Activated CD8-positive, alpha-beta memory T cell treated with anti-CD3 and anti-CD28 coated beads for 1 hour (primary cell): ENCODE measurements around the gene CWC22.
"Not testable (repeated sequence)": the region's sequence is repeated elsewhere in the genome, so short reads cannot be mapped to it uniquely, and the experiment has no call there.

Experiments
- DNase-seq, 2 donors: peaks; one replicate each; pipeline ENCODE4 v3.0.0-alpha.2; 2020; ENCODE audit warnings: low read depth in 1 of 2; ENCODE audit errors: extremely low read depth in 1 of 2

CWC22 gene

GRCh38 chr2:179953359-179953758 lies 53.7 kb downstream of the CWC22 start:
- DNase-seq: no peak

GRCh38 chr2:179952658-179953057 lies 54.4 kb downstream of the CWC22 start:
- no peak for DNase-seq

- DNase-seq: no peak
These were observed 55.4 kb downstream of the CWC22 start for GRCh38 chr2:179951680-179952079.

GRCh38 chr2:179950391-179950790 lies 56.7 kb downstream of the CWC22 start:
- DNase-seq: no peak

- DNase-seq: no peak
These were observed 57.7 kb downstream of the CWC22 start for GRCh38 chr2:179949438-179949837.

GRCh38 chr2:179948058-179948457 lies 59.0 kb downstream of the CWC22 start:
- no peak for DNase-seq

DNA sequence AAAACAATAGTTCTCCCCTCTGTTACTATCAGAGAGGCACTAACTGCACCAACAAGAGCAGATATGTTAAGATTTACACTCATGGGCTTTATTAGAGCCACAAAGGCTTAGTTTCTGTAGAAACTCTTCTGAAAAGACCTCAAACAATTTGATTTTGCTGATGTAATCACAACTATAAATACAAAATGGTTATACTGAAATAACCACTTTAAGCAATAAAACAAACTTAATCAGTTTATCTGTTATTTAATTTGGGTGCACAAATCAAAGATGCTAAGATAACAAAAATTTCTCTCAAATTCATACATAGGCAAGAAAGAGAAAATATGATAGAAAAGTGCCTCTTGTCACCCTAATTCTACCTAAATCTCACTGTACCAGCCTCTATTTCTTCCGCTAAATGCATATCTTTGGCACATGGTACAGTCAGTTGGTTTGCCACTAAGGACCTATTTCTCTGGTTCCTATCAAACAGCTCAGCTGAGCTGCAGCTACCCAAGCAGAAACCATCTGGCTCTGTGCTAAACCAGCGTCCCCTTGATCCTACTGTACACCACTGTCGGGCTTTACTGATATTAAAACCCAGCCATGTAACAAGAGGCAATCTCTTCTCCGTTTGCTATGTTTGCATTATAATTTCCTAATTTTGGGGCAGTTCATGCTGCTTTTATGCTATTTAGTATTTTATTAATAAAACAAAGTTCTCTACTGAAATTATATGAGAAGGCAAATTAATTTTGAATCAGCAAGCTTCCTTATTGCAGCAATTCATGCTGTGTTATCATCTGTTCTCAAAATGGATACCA lies 60.1 kb downstream of the CWC22 start:
- no peak for DNase-seq

GRCh38 chr2:179946346-179946745 lies 60.8 kb downstream of the CWC22 start:
- no peak for DNase-seq

DNA sequence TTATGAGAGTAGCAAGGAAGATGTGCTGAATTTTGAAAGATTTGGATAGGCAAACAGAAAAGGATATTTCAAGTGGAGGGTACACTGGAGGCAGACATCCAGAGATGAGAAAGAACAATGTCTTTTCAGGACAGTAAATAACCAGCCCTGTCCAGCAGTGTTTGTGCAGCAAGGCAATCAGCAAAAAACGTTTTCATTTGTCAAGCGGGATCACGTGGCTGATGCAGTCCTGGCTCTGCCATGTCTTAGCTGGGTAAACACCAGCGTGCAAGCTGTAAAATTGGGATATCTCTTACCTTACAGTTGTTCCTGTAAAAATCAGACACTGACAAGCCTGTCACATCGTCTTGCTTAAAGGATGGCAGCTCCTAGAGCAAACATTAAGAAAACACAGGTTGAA lies 67.8 kb downstream of the CWC22 start:
- no peak for DNase-seq

DNA sequence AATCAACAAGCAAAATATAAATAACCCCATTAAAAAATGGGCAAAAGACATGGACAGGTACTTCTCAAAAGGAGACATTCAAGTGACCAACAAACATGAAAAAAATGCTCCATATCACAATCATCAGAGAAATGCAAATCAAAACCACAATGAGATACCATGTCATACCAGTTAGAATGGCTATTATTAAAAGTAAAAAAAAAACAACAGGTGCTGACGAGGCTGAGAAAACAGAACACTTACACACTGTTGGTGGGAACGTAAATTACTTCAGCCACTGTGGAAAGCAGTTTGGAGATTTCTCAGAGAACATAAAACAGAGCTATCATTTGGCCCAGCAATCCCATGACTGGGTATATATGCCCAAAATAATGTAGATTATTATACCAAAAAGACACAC lies 69.1 kb downstream of the CWC22 start:
- DNase-seq: no peak

GRCh38 chr2:179936654-179937053 lies 70.4 kb downstream of the CWC22 start:
- no peak for DNase-seq

- no peak for DNase-seq
These were observed 71.0 kb downstream of the CWC22 start for GRCh38 chr2:179936141-179936540.

GRCh38 chr2:179932786-179933185 lies 74.3 kb downstream of the CWC22 start:
- DNase-seq: no peak

GRCh38 chr2:179931502-179931901 lies 75.6 kb downstream of the CWC22 start:
- no peak for DNase-seq

DNA sequence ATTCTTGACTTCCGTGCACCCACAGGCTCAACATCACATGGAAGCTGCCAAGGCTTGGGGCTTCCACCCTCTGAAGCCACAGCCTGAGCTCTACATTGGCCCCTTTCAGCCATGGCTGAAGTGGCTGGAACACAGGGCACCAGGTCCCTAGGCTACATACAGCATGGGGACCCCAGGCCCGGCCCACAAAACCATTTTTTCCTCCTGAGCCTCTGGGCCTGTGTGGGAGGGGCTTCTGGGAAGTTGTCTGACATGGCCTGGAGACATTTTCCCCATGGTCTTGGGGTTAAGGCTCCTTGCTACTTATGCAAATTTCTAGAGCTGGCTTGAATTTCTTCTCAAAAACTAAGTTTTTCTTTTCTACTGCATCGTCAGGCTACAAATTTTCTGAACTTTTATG lies 77.1 kb downstream of the CWC22 start:
- not testable (repeated sequence) for DNase-seq

- DNase-seq: no peak
These were observed 80.1 kb downstream of the CWC22 start for GRCh38 chr2:179927041-179927440.

- no peak for DNase-seq
These were observed 81.4 kb downstream of the CWC22 start for GRCh38 chr2:179925713-179926112.

DNA sequence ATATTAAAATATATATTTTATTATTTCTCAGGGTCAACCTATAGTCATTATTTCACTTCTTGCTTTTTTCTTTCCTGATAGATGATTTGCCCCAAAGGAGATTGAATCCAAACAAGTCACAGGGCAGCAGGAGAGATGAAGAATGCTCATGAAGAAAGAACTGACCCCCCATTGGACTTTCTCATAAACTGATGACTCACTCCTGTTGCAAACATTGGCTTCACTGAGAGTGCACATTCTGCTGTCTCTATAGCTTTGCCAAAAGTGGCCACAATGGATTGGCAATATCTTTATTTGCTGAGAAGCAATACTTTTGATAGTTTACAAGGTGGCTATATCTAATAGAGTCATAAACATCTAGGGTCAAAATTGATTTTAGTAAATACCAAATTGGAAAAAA lies 89.8 kb downstream of the CWC22 start:
- no peak for DNase-seq

GRCh38 chr2:179915395-179915992 lies 91.6 kb downstream of the CWC22 start:
- no peak for DNase-seq

GRCh38 chr2:179913809-179914208 lies 93.3 kb downstream of the CWC22 start:
- DNase-seq: no peak

DNA sequence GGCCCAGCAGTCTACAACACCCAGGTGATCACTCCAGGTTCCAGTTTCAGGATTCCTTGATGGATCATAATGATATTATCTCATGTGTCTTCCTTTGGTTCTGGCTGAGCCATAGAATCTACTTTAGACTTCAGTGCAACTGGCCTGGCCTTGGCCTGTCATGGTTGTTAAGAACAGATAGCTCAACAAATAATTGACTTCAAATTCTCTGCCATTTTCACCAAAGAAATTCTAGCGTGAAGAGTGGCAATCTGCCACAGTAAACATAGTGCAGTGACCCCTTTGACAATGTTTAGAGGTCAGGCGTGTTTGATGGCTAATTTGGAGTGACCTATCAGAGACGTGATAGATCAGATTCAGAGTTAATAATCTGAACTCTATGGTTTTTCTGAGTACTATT lies 95.5 kb downstream of the CWC22 start:
- no peak for DNase-seq

- no peak for DNase-seq
These were observed 96.4 kb downstream of the CWC22 start for GRCh38 chr2:179910735-179911113.
